SK-N-SH treated with all-trans-retinoic acid at 6 μM for 48 hours (cell line): ENCODE results near the gene DRC1.

Experiments used
- ATAC-seq: fragments of 200-7000 bp; cut with Tn5 transposase; 3 replicates; pipeline ENCODE4 v1.9.1; 2020; ENCODE audit warnings: mild to moderate bottlenecking, moderate library complexity
- ARNTL ChIP-seq: fragments of 450-650 bp; formaldehyde crosslinking; IDR thresholded peaks from 2 replicates; pipeline ENCODE4 v1.5.0; 2020; ENCODE audit warnings: low read depth, mild to moderate bottlenecking, moderate library complexity, borderline replicate concordance
- BACH2 ChIP-seq: fragments of 250-450 bp; sonication (Bioruptor Pico); IDR thresholded peaks from 2 replicates; pipeline ENCODE4 v1.9.0; 2021; ENCODE audit warnings: mild to moderate bottlenecking, borderline replicate concordance
- CREB5 ChIP-seq: fragments of 250-450 bp; sonication (Bioruptor Pico); IDR thresholded peaks from 2 replicates; pipeline ENCODE4 v1.5.1; 2020; ENCODE audit warnings: low read depth, mild to moderate bottlenecking, moderate library complexity
- CSDC2 ChIP-seq: fragments of 250-450 bp; sonication (Bioruptor Pico); IDR thresholded peaks from 2 replicates; pipeline ENCODE4 v1.5.0; 2020; ENCODE audit warnings: mild to moderate bottlenecking, moderate library complexity
- CSRNP3 ChIP-seq: fragments of 250-450 bp; sonication (Bioruptor Pico); IDR thresholded peaks from 2 replicates; pipeline ENCODE4 v1.5.1; 2021; ENCODE audit warnings: mild to moderate bottlenecking, moderate library complexity
- ESRRG ChIP-seq: fragments of 250-450 bp; sonication (Bioruptor Pico); IDR thresholded peaks from 2 replicates; pipeline ENCODE4 v1.6.1; 2021; ENCODE audit warnings: mild to moderate bottlenecking
- GLIS3 ChIP-seq: fragments of 250-450 bp; sonication (Bioruptor Pico); IDR thresholded peaks from 2 replicates; pipeline ENCODE4 v1.5.0; 2020; ENCODE audit warnings: mild to moderate bottlenecking, moderate library complexity
- ISL1 ChIP-seq: fragments of 250-450 bp; sonication (Bioruptor Pico); IDR thresholded peaks from 2 replicates; pipeline ENCODE4 v2.1.2; 2022; ENCODE audit warnings: mild to moderate bottlenecking, moderate library complexity
- POU6F1 ChIP-seq: fragments of 250-450 bp; sonication (Bioruptor Pico); IDR thresholded peaks from 2 replicates; pipeline ENCODE4 v1.8.0; 2021; ENCODE audit warnings: low read depth, mild to moderate bottlenecking, moderate library complexity, borderline replicate concordance
- RARB ChIP-seq: fragments of 250-450 bp; sonication (Bioruptor Pico); IDR thresholded peaks from 2 replicates; pipeline ENCODE4 v1.8.0; 2021; ENCODE audit warnings: mild to moderate bottlenecking, moderate library complexity
- SNAI2 ChIP-seq: fragments of 250-450 bp; sonication (Bioruptor Pico); IDR thresholded peaks from 2 replicates; pipeline ENCODE4 v1.5.0; 2020; ENCODE audit warnings: mild to moderate bottlenecking, moderate library complexity
- TCF4 ChIP-seq: fragments of 250-450 bp; sonication (Bioruptor Pico); IDR thresholded peaks from 2 replicates; pipeline ENCODE4 v1.8.0; 2021; ENCODE audit warnings: mild to moderate bottlenecking, moderate library complexity, borderline replicate concordance
- TSHZ2 ChIP-seq: fragments of 250-450 bp; sonication (Bioruptor Pico); IDR thresholded peaks from 2 replicates; pipeline ENCODE4 v1.5.0; 2020; ENCODE audit warnings: mild to moderate bottlenecking, moderate library complexity
- ZC3H10 ChIP-seq: fragments of 250-450 bp; sonication (Bioruptor Pico); IDR thresholded peaks from 2 replicates; pipeline ENCODE4 v1.5.1; 2021; ENCODE audit warnings: mild to moderate bottlenecking, moderate library complexity
- ZFP3 ChIP-seq: fragments of 250-450 bp; sonication (Bioruptor Pico); IDR thresholded peaks from 2 replicates; pipeline ENCODE4 v1.5.0; 2020; ENCODE audit warnings: mild to moderate bottlenecking, moderate library complexity
- ZNF565 ChIP-seq: fragments of 450-650 bp; formaldehyde crosslinking; conservative IDR thresholded peaks from 2 replicates; pipeline ENCODE4 v1.5.0; 2020; ENCODE audit warnings: low read depth, mild to moderate bottlenecking, moderate library complexity
- ZNF8 ChIP-seq: fragments of 450-650 bp; formaldehyde crosslinking; IDR thresholded peaks from 2 replicates; pipeline ENCODE4 v1.5.0; 2020; ENCODE audit warnings: mild to moderate bottlenecking, moderate library complexity

Gene DRC1

GRCh38 chr2:26384597-26384996, 17.1 kb upstream of the DRC1 start (continued):
- TF ChIP-seq TSHZ2 (CRISPR knock-in tag) (no peak), CSDC2 (CRISPR knock-in tag) (no peak), ESRRG (CRISPR knock-in tag) (no peak), SNAI2 (no peak), CREB5 (CRISPR knock-in tag) (no peak), BACH2 (no peak), GLIS3 (CRISPR knock-in tag) (no peak)

GRCh38 chr2:26387189-26387588, 14.5 kb upstream of the DRC1 start:
- no peak for ATAC-seq
- TF ChIP-seq POU6F1 (CRISPR knock-in tag) (no peak), ESRRG (CRISPR knock-in tag) (no peak)

GRCh38 chr2:26394694-26395093, 7.0 kb upstream of the DRC1 start:
- TF ChIP-seq ZC3H10 (CRISPR knock-in tag) = no peak
- no peak for TF ChIP-seq TCF4 (CRISPR knock-in tag)

GRCh38 chr2:26395394-26395793, 6.3 kb upstream of the DRC1 start:
- TF ChIP-seq TCF4 (CRISPR knock-in tag) (peak; percentile 62; the same call in 1 of the 2 replicates), GLIS3 (CRISPR knock-in tag) (0 out of 2 replicates have a peak, but pooled peaks have one; percentile 21), CSRNP3 (CRISPR knock-in tag) (no peak), ARNTL (CRISPR knock-in tag) (no peak)
- ATAC-seq = peak; percentile 61; the same call in 1 of the 3 replicates

More at GRCh38 chr2:26394694-26395093, 7.0 kb upstream of the DRC1 start:
- ATAC-seq = no peak

- TF ChIP-seq ZFP3 = no peak
- no peak for TF ChIP-seq CREB5 (CRISPR knock-in tag)
- TF ChIP-seq RARB (CRISPR knock-in tag) = no peak
- no peak for TF ChIP-seq GLIS3 (CRISPR knock-in tag)
- ATAC-seq = no peak
Measured at GRCh38 chr2:26396734-26397298, 4.9 kb upstream of the DRC1 start.

GRCh38 chr2:26399771-26400376, 1.8 kb upstream of the DRC1 start:
- no peak for ATAC-seq
- TF ChIP-seq BACH2 (no peak), ISL1 (no peak), ZNF565 (CRISPR knock-in tag) (no peak), ZNF8 (CRISPR knock-in tag) (no peak), TSHZ2 (CRISPR knock-in tag) (no peak), CREB5 (CRISPR knock-in tag) (no peak)
